ENCODE results near the gene CCDC80.

DNA sequence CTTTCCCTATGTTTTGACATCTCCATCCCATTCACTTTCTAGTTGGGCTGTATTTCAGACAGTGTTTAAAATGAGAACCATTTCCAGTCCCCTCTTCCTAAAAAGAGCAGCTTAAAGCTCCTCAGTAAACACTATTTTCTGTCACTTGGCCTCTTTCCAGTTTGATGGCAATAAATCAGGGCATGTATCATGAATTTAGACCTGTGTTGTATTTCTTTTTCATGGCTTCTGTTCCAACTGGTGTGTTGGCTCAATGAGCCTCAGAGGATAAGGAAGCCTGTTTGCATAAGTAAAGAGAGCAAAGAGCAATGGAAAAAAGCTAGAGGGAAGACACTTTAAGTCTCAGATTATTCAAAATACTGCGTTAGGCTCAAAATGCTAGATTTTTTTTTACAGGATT lies 7.2 kb downstream of the CCDC80 start:
- TF ChIP-seq, protein P1, sequence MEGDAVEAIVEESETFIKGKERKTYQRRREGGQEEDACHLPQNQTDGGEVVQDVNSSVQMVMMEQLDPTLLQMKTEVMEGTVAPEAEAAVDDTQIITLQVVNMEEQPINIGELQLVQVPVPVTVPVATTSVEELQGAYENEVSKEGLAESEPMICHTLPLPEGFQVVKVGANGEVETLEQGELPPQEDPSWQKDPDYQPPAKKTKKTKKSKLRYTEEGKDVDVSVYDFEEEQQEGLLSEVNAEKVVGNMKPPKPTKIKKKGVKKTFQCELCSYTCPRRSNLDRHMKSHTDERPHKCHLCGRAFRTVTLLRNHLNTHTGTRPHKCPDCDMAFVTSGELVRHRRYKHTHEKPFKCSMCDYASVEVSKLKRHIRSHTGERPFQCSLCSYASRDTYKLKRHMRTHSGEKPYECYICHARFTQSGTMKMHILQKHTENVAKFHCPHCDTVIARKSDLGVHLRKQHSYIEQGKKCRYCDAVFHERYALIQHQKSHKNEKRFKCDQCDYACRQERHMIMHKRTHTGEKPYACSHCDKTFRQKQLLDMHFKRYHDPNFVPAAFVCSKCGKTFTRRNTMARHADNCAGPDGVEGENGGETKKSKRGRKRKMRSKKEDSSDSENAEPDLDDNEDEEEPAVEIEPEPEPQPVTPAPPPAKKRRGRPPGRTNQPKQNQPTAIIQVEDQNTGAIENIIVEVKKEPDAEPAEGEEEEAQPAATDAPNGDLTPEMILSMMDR (IDR thresholded peaks at IDR 0.05; ENCODE audit: low read length): no peak
- TF ChIP-seq EZH2 (IDR thresholded peaks at IDR 0.05; ENCODE audit: borderline replicate concordance, low read length): no peak

All from OCI-LY1 (cell line).